A549 (cell line): Measurements from ENCODE around the gene PRDX5. TPM values are rescaled to one million over a fixed set of nuclear protein-coding genes. Genes with fewer than 3 reads are reported as not detected.

Experiments
- ATAC-seq, 2 experiments: fragments of 200-7000 bp in 1 of 2; fragments of >200 bp in 1 of 2; cut with Nextera tagmentation in 1 of 2; cut with Tn5 transposase in 1 of 2; 3 replicates each; pipeline versions ENCODE4 v1.8.0 to v1.9.1; 2018 to 2020; ENCODE audit warnings: mild to moderate bottlenecking in 1 of 2, moderate library complexity in 1 of 2
- CTCF ChIA-PET: fragments of 300-600 bp; sonication (Branson Sonifier 250); formaldehyde crosslinking; extraction: SDS; loops from one replicate; lab custom pipeline; 2021; ENCODE audit warnings: antibody characterized with exemption, inconsistent platforms; lab: Yijun Ruan, JAX
- POLR2A ChIA-PET: fragments of 350-600 bp; formaldehyde crosslinking; extraction: SDS; loops from one replicate; lab custom pipeline; 2021; ENCODE audit warnings: antibody characterized with exemption, inconsistent platforms; lab: Yijun Ruan, JAX
- DNase-seq, 2 experiments: peaks; one replicate each; pipeline versions ENCODE4 v3.0.0 to v3.0.0-alpha.2; 2011 to 2016; ENCODE audit warnings: low read depth in 1 of 2, low spot score in 1 of 2
- FAIRE-seq: peaks from 2 replicates; lab custom pipeline; 2011; peaks lifted over from hg19 to GRCh38; lab: Jason Lieb, UNC
- H3K27ac ChIP-seq, 2 experiments: fragments of >200 bp; sonication (Bioruptor Twin); formaldehyde crosslinking; 3 replicates each; pipeline ENCODE4 v1.5.1; 2016 to 2017
- H3K4me1 ChIP-seq: fragments of >200 bp; sonication (Bioruptor Twin); formaldehyde crosslinking; 3 replicates; pipeline ENCODE4 v1.6.1; 2016
- H3K4me2 ChIP-seq: fragments of >200 bp; sonication (Bioruptor Twin); formaldehyde crosslinking; 3 replicates; pipeline ENCODE4 v1.6.1; 2016
- H3K4me3 ChIP-seq: fragments of >200 bp; sonication (Bioruptor Twin); formaldehyde crosslinking; 3 replicates; pipeline ENCODE4 v1.5.1; 2016
- H3K9me3 ChIP-seq: fragments of >200 bp; sonication (Bioruptor Twin); formaldehyde crosslinking; 3 replicates; pipeline ENCODE4 v1.6.1; 2016
- ATOH8 ChIP-seq: fragments of 250-450 bp; sonication (Bioruptor Pico); IDR thresholded peaks from 2 replicates; pipeline ENCODE4 v1.5.0; 2020; ENCODE audit warnings: low read depth, mild to moderate bottlenecking, moderate library complexity
- BHLHE40 ChIP-seq: IDR thresholded peaks from 2 replicates; pipeline ENCODE4 v1.6.1; 2012; ENCODE audit warnings: low read depth, low read length, inconsistent platforms
- CEBPB ChIP-seq, 2 experiments: fragments of >200 bp in 1 of 2; sonication (Bioruptor Twin) in 1 of 2; formaldehyde crosslinking in 1 of 2; IDR thresholded peaks; 2 replicates each; pipeline ENCODE4 v1.6.1; 2012 to 2016
- CHD4 ChIP-seq: fragments of 200-600 bp; sonication (generic); IDR thresholded peaks from 2 replicates; pipeline ENCODE4 v1.6.1; 2016; ENCODE audit warnings: antibody characterized with exemption, mild to moderate bottlenecking, borderline replicate concordance
- EHMT2 ChIP-seq: fragments of 200-600 bp; sonication (generic); IDR thresholded peaks from 2 replicates; pipeline ENCODE4 v1.6.1; 2016; ENCODE audit warnings: antibody characterized with exemption, low read depth, mild to moderate bottlenecking, moderate library complexity
- FOSB ChIP-seq: fragments of 250-450 bp; sonication (Bioruptor Pico); IDR thresholded peaks from 2 replicates; pipeline ENCODE4 v1.5.0; 2020; ENCODE audit warnings: mild to moderate bottlenecking, moderate library complexity
- FOSL2 ChIP-seq, 2 experiments: fragments of 450-650 bp in 1 of 2; fragments of >200 bp in 1 of 2; sonication (Bioruptor Twin) in 1 of 2; formaldehyde crosslinking; IDR thresholded peaks; 2 replicates each; pipeline versions ENCODE4 v1.5.0 to v1.6.1; 2016 to 2020; ENCODE audit warnings: mild to moderate bottlenecking in 1 of 2, moderate library complexity in 1 of 2
- FOXS1 ChIP-seq: fragments of 250-450 bp; sonication (Bioruptor Pico); IDR thresholded peaks from 2 replicates; pipeline ENCODE4 v1.5.0; 2020; ENCODE audit warnings: mild to moderate bottlenecking, moderate library complexity
- HDAC2 ChIP-seq: fragments of 200-600 bp; sonication (generic); IDR thresholded peaks from 2 replicates; pipeline ENCODE4 v1.6.1; 2016
- HOXB13 ChIP-seq: fragments of 250-450 bp; sonication (Bioruptor Pico); IDR thresholded peaks from 2 replicates; pipeline ENCODE4 v1.5.0; 2020; ENCODE audit warnings: low read depth, mild to moderate bottlenecking, moderate library complexity
- HOXB5 ChIP-seq: fragments of 250-450 bp; sonication (Bioruptor Pico); IDR thresholded peaks from 2 replicates; pipeline ENCODE4 v1.5.0; 2020; ENCODE audit warnings: mild to moderate bottlenecking, moderate library complexity
- KDM5A ChIP-seq: fragments of 200-600 bp; sonication (generic); IDR thresholded peaks from 2 replicates; pipeline ENCODE4 v1.6.1; 2016; ENCODE audit warnings: antibody characterized with exemption, mild to moderate bottlenecking
- MAFK ChIP-seq: fragments of 450-650 bp; IDR thresholded peaks from 2 replicates; pipeline ENCODE4 v1.6.1; 2014; ENCODE audit not compliant: partially characterized antibody
- NFE2L2 ChIP-seq: fragments of 150-350 bp; conservative IDR thresholded peaks from 2 replicates; pipeline ENCODE4 v1.6.1; 2014; ENCODE audit warnings: low read length
- REST ChIP-seq: fragments of 200-600 bp; sonication (generic); IDR thresholded peaks from 2 replicates; pipeline ENCODE4 v1.6.1; 2016; ENCODE audit warnings: antibody characterized with exemption, mild to moderate bottlenecking, moderate library complexity
- RNF2 ChIP-seq: fragments of 200-600 bp; sonication (generic); IDR thresholded peaks from 2 replicates; pipeline ENCODE4 v1.6.1; 2016; ENCODE audit warnings: low read depth, mild to moderate bottlenecking, antibody characterized with exemption, moderate library complexity, borderline replicate concordance
- TP53 ChIP-seq: fragments of 250-450 bp; sonication (Bioruptor Pico); IDR thresholded peaks from 2 replicates; pipeline ENCODE4 v1.5.0; 2021; ENCODE audit warnings: mild to moderate bottlenecking, moderate library complexity
- ZC3H11A ChIP-seq: fragments of 450-650 bp; IDR thresholded peaks from 2 replicates; pipeline ENCODE4 v1.6.1; 2014; ENCODE audit warnings: antibody characterized with exemption, mild to moderate bottlenecking
- ZFP36 ChIP-seq: fragments of 450-650 bp; IDR thresholded peaks from 2 replicates; pipeline ENCODE4 v1.6.1; 2014; ENCODE audit warnings: borderline replicate concordance; ENCODE audit not compliant: partially characterized antibody
- ZSCAN20 ChIP-seq: fragments of 250-450 bp; sonication (Bioruptor Pico); IDR thresholded peaks from 2 replicates; pipeline ENCODE4 v1.8.0; 2022; ENCODE audit warnings: mild to moderate bottlenecking, moderate library complexity
- WGBS: methylation state at CpG from one replicate; pipeline ENCODE4 v1.1.6; 2017; ENCODE audit errors: missing lambda C conversion rate; 5-methylcytosine and 5-hydroxymethylcytosine counted together
- polyA plus RNA-seq, 4 experiments: library from polyadenylated mRNA; depleted of rRNA in 3 of 4; stranded (reverse); fragments of >200 nt; fragmentation: RNase III in 1 of 4; extraction: RNeasy Plus Mini Kit Qiagen cat#74134 plus additional on column Dnase treatment in 1 of 4; gene quantifications; 2 replicates in 3 of 4; 3 replicates in 1 of 4; pipeline ENCODE4 v1.2.3, GENCODE V29; 2011 to 2017

Gene PRDX5
- polyA plus RNA-seq, 2 of the 4 experiments (the other 2 are of a cell fraction) = 377 to 491 TPM

- DNase-seq = no peak
- no peak overlapping the region for H3K4me2 ChIP-seq
- ATAC-seq = no peak
- POLR2A ChIA-PET = interaction anchor here (1.6 kb wide), 1 partner anchor 30 kb away, joined by 4 read pairs; the partner anchor contains the start of genes PRDX5 and TRMT112
- TF ChIP-seq CEBPB (IDR thresholded peaks at IDR 0.05) = peak; percentile 53 to 60; a peak in 2 of 4 replicates
- 0 out of 2 replicates have a peak, but pooled peaks have one; percentile 35 for TF ChIP-seq CHD4
- no peak for TF ChIP-seq FOSL2 (IDR thresholded peaks at IDR 0.05)
- peak; percentile 24; the same call in 1 of the 2 replicates for TF ChIP-seq FOSL2 (CRISPR knock-in tag; IDR thresholded peaks at IDR 0.05)
- no peak for TF ChIP-seq MAFK
- TF ChIP-seq ZFP36 = peak; percentile 54
- TF ChIP-seq, all 56 proteins: peak for 4
- Histone ChIP-seq H3K4me1 (peaks cover 16% of the 10 kb centered on the region), H3K27ac (peak overlapping the region in 1 of 2 experiments; percentile 74; a peak in 3 of 6 replicates), H3K4me3 (no peak overlapping the region), H3K9me3 (no peaks in the 10 kb centered on the region)
- FAIRE-seq = no peak
- CTCF ChIA-PET = interaction anchor here (1.0 to 33.9 kb wide), 6 partner anchors 7 to 37 kb away, joined by 3 to 996 read pairs (median 153); partner anchors contain the start of genes CATSPERZ, ESRRA, PRDX5 and TRMT112
- 88% methylated on average over 12 of the region's 12 CpGs for WGBS
These were observed 29.4 kb downstream of the PRDX5 start for GRCh38 chr11:64347193-64347867.

GRCh38 chr11:64348383-64349024 is 30.6 kb downstream of the PRDX5 start:
- no peak overlapping the region for H3K4me3 ChIP-seq
- no peak for TF ChIP-seq HOXB5 (CRISPR knock-in tag)
- TF ChIP-seq EHMT2 = no peak
- TF ChIP-seq ZSCAN20 (CRISPR knock-in tag) = no peak
- TF ChIP-seq KDM5A = no peak
- TF ChIP-seq FOSB (CRISPR knock-in tag) = no peak
- no peak for TF ChIP-seq FOXS1
- no peak for TF ChIP-seq HOXB13 (CRISPR knock-in tag)
- TF ChIP-seq ATOH8 (CRISPR knock-in tag) = no peak
- TF ChIP-seq TP53 = no peak
- TF ChIP-seq REST = no peak
- no peak for TF ChIP-seq HDAC2
- no peak for TF ChIP-seq BHLHE40
- TF ChIP-seq RNF2 = no peak
- TF ChIP-seq ZC3H11A = no peak
- no peak for TF ChIP-seq NFE2L2
- TF ChIP-seq, all 56 proteins: peak for 0
- Histone ChIP-seq H3K9me3 (no peaks in the 10 kb centered on the region), H3K4me1 (peaks cover 8% of the 10 kb centered on the region; the same call in 2 of the 3 replicates), H3K27ac (peak overlapping the region in 1 of 2 experiments; percentile 38; a peak in 3 of 6 replicates), H3K4me2 (no peak overlapping the region)
- no peak for DNase-seq
- WGBS = 85% methylated on average over 11 of the region's 14 CpGs
- CTCF ChIA-PET = interaction anchor here (0.6 to 33.9 kb wide), 5 partner anchors 8 to 38 kb away, joined by 3 to 996 read pairs (median 5); partner anchors contain the start of genes CATSPERZ, ESRRA, PRDX5 and TRMT112
- no peak for ATAC-seq
- FAIRE-seq = no peak
- POLR2A ChIA-PET = interaction anchor here (1.6 kb wide), 1 partner anchor 31 kb away, joined by 4 read pairs; the partner anchor contains the start of genes PRDX5 and TRMT112
